Kidney (tissue), 14 donors: ENCODE data around the gene XRCC5. TPM values are rescaled to one million over a fixed set of nuclear protein-coding genes. Genes with fewer than 3 reads are reported as not detected.

Experiments used
- DNase-seq, 5 donors: peaks; one replicate each; pipeline ENCODE4 v3.0.0-alpha.2; 2013 to 2020
- FAIRE-seq: peaks from 2 replicates; lab custom pipeline; 2012; peaks lifted over from hg19 to GRCh38; lab: Jason Lieb, UNC
- H3K27ac ChIP-seq, 2 donors: one replicate each; pipeline ENCODE4 v1.7.0; 2013; ENCODE audit warnings: low read depth in 2 of 2, low read length in 2 of 2, inconsistent platforms in 1 of 2
- H3K27me3 ChIP-seq: one replicate; pipeline ENCODE4 v1.7.1; 2013; ENCODE audit warnings: low read length, inconsistent platforms; ENCODE audit not compliant: control insufficient read depth, insufficient read depth
- H3K36me3 ChIP-seq, 3 donors: one replicate each; pipeline versions ENCODE4 v1.7.0 to v1.7.1; 2013; ENCODE audit warnings: low read length in 3 of 3, control low read depth in 1 of 3, inconsistent platforms in 1 of 3; ENCODE audit not compliant: insufficient read depth in 3 of 3, control insufficient read depth in 2 of 3
- H3K4me1 ChIP-seq, 3 donors: one replicate each; pipeline versions ENCODE4 v1.7.0 to v1.7.1; 2013; ENCODE audit warnings: low read length in 3 of 3, inconsistent platforms in 1 of 3, low read depth in 1 of 3; ENCODE audit not compliant: control insufficient read depth in 2 of 3, insufficient read depth in 2 of 3
- H3K4me3 ChIP-seq, 3 donors: one replicate each; pipeline versions ENCODE4 v1.7.0 to v1.8.1; 2013; ENCODE audit warnings: low read length in 3 of 3, control low read depth in 1 of 3, inconsistent platforms in 1 of 3
- H3K9ac ChIP-seq, 3 donors: one replicate each; pipeline versions ENCODE4 v1.7.0 to v1.7.1; 2013; ENCODE audit warnings: low read length in 3 of 3, control low read depth in 1 of 3, inconsistent platforms in 1 of 3
- H3K9me3 ChIP-seq, 3 donors: one replicate each; pipeline versions ENCODE4 v1.7.0 to v1.7.1; 2013; ENCODE audit warnings: low read length in 3 of 3, control low read depth in 1 of 3, inconsistent platforms in 1 of 3; ENCODE audit not compliant: control insufficient read depth in 2 of 3, insufficient read depth in 1 of 3
- CTCF ChIP-seq: IDR thresholded peaks from 3 replicates; pipeline ENCODE4 v1.5.1; 2012; ENCODE audit warnings: mild to moderate bottlenecking, moderate library complexity, borderline replicate concordance; ENCODE audit not compliant: insufficient read depth; ENCODE audit errors: extremely low read depth
- intact Hi-C: fragments of 100-400 bp; cut with DNase I; formaldehyde crosslinking; loops from one replicate; pipeline ENCODE4 v1.11.1; 2022
- polyA plus RNA-seq: library from polyadenylated mRNA; stranded (reverse); fragments of 350-450 nt; fragmentation: Illumina TruSeq; extraction: RNeasy Lipid Tissue Mini Kit (QIAGEN cat#74804); gene quantifications from one replicate; pipeline ENCODE4 v1.2.3, GENCODE V29; 2014; ENCODE audit warnings: low read depth, low replicate concordance; ENCODE audit not compliant: insufficient read depth
- total RNA-seq: library from RNA; stranded (reverse); fragmentation: NEBNext Ultra II Directional; extraction: Animal tissue kit (Norgen Biotek cat#: 25700); gene quantifications from one replicate; pipeline ENCODE4 v1.2.1, GENCODE V29; 2021
- donor health status: control.
- donor health status: control.
- donor health status: control.
- donor health status: control.
- donor health status: control.
- donor health status: DM: yes; HTN: yes; CAD: no.
- donor health status: Normal renal cell carcinoma (clear cell type).

XRCC5 gene
- total and polyA plus RNA-seq, 2 donors from 2014 or later: 90.7 to 265 TPM

GRCh38 chr2:216192181-216192580 is 83.0 kb downstream of the XRCC5 start:
- no peak overlapping the region for H3K9ac ChIP-seq
- DNase-seq (no peak), FAIRE-seq (no peak)
- H3K27me3 ChIP-seq: no peaks in the 10 kb centered on the region
- no peak for TF ChIP-seq CTCF
- no peak overlapping the region for H3K4me3 ChIP-seq
- no peaks in the 10 kb centered on the region for H3K9me3 ChIP-seq
- intact Hi-C loops: no loop called here
- H3K36me3 ChIP-seq: peaks cover 7 to 16% (median 12%) of the 10 kb centered on the region in 3 donors
- H3K27ac ChIP-seq: no peak overlapping the region
- H3K4me1 ChIP-seq: peaks cover 0 to 5% (median 3%) of the 10 kb centered on the region in 3 donors

- intact Hi-C loops: no loop called here
- no peak for FAIRE-seq
Observed at GRCh38 chr2:216192931-216193330, 83.8 kb downstream of the XRCC5 start.

GRCh38 chr2:216194013-216194412 is 84.9 kb downstream of the XRCC5 start:
- no peak overlapping the region for H3K27ac ChIP-seq
- H3K9me3 ChIP-seq: no peaks in the 10 kb centered on the region
- intact Hi-C loops: no loop called here
- peaks cover 12 to 23% (median 15%) of the 10 kb centered on the region in 3 donors for H3K36me3 ChIP-seq
- H3K4me1 ChIP-seq: peaks cover 0 to 3% (median 0%) of the 10 kb centered on the region in 3 donors
- FAIRE-seq (no peak), DNase-seq (no peak)
- H3K9ac ChIP-seq: no peak overlapping the region
- TF ChIP-seq CTCF: no peak
- no peak overlapping the region for H3K4me3 ChIP-seq
- no peaks in the 10 kb centered on the region for H3K27me3 ChIP-seq

More at GRCh38 chr2:216192931-216193330, 83.8 kb downstream of the XRCC5 start:
- no peak for DNase-seq
- H3K4me3 ChIP-seq: no peak overlapping the region
- peaks cover 0 to 3% (median 1%) of the 10 kb centered on the region in 3 donors for H3K4me1 ChIP-seq
- no peak overlapping the region for H3K27ac ChIP-seq
- H3K27me3 ChIP-seq: no peaks in the 10 kb centered on the region
- peaks cover 12 to 19% (median 13%) of the 10 kb centered on the region in 3 donors for H3K36me3 ChIP-seq
- TF ChIP-seq CTCF: no peak
- H3K9me3 ChIP-seq: no peaks in the 10 kb centered on the region
- no peak overlapping the region for H3K9ac ChIP-seq

- no peak for FAIRE-seq
- Histone ChIP-seq H3K4me1 (no peaks in the 10 kb centered on the region), H3K27me3 (no peaks in the 10 kb centered on the region), H3K27ac (no peak overlapping the region), H3K4me3 (no peak overlapping the region), H3K36me3 (peaks cover 12 to 23% (median 15%) of the 10 kb centered on the region in 3 donors), H3K9me3 (no peaks in the 10 kb centered on the region), H3K9ac (no peak overlapping the region)
- no peak for TF ChIP-seq CTCF
- no peak for DNase-seq
- intact Hi-C loops: no loop called here
Observed at GRCh38 chr2:216194561-216194960, 85.4 kb downstream of the XRCC5 start.
